GM19468 (cell line): ENCODE measurements around the gene HTRA3.
"Not testable (repeated sequence)": the region's sequence is repeated elsewhere in the genome, so short reads cannot be mapped to it uniquely, and the experiment has no call there.

Source experiments
- ATAC-seq: cut with Tn5 transposase; IDR thresholded peaks from one replicate; pipeline ENCODE4 v1.9.1; 2021; ENCODE audit warnings: mild to moderate bottlenecking, moderate library complexity, moderate number of reproducible peaks; ENCODE audit not compliant: unreplicated experiment; ENCODE audit errors: extremely low read depth

The HTRA3 gene

GRCh38 chr4:8335848-8336247, 66.3 kb downstream of the HTRA3 start:
- no peak for ATAC-seq

GRCh38 chr4:8336412-8337075, 67.0 kb downstream of the HTRA3 start:
- ATAC-seq, result no peak

GRCh38 chr4:8338351-8338961, 68.9 kb downstream of the HTRA3 start:
- ATAC-seq, result no peak

- no peak for ATAC-seq
Measured at GRCh38 chr4:8340781-8341241, 71.3 kb downstream of the HTRA3 start.

- not testable (repeated sequence) for ATAC-seq
Measured at GRCh38 chr4:8341281-8341680, 71.7 kb downstream of the HTRA3 start.

- no peak for ATAC-seq
Measured at GRCh38 chr4:8341691-8342090, 72.1 kb downstream of the HTRA3 start.

GRCh38 chr4:8342651-8343261, 73.2 kb downstream of the HTRA3 start:
- no peak for ATAC-seq

- ATAC-seq, result no peak
Measured at GRCh38 chr4:8343262-8343966, 73.9 kb downstream of the HTRA3 start.

- ATAC-seq, result no peak
Measured at GRCh38 chr4:8343967-8344331, 74.4 kb downstream of the HTRA3 start.

- no peak for ATAC-seq
Measured at GRCh38 chr4:8344377-8344776, 74.8 kb downstream of the HTRA3 start.

GRCh38 chr4:8345053-8345945, 75.7 kb downstream of the HTRA3 start:
- ATAC-seq, result no peak

- ATAC-seq, result no peak
Measured at GRCh38 chr4:8345946-8346814, 76.6 kb downstream of the HTRA3 start.

GRCh38 chr4:8346838-8347605, 77.5 kb downstream of the HTRA3 start:
- no peak for ATAC-seq

GRCh38 chr4:8347660-8348059, 78.1 kb downstream of the HTRA3 start:
- ATAC-seq, result no peak

- ATAC-seq, result no peak
Measured at GRCh38 chr4:8348071-8348470, 78.5 kb downstream of the HTRA3 start.

GRCh38 chr4:8349236-8349635, 79.7 kb downstream of the HTRA3 start:
- ATAC-seq, result not testable (repeated sequence)

GRCh38 chr4:8349664-8350236, 80.2 kb downstream of the HTRA3 start:
- ATAC-seq, result no peak

- ATAC-seq, result no peak
Measured at GRCh38 chr4:8350352-8350751, 80.8 kb downstream of the HTRA3 start.
